Effector memory CD8-positive, alpha-beta T cell (primary cell): Measurements from ENCODE around the gene MAD1L1.

Experiments
- ATAC-seq: fragments of 150-1000 bp; cut with Tn5 transposase; replicated peaks from 2 replicates; pipeline ENCODE4 v1.10.0; 2021; ENCODE audit warnings: mild to moderate bottlenecking, moderate library complexity
- DNase-seq, 3 experiments: peaks; one replicate each; pipeline ENCODE4 v3.0.0; 2021
- H3K27ac Mint-ChIP-seq, 2 donors: one replicate each; pipeline ENCODE4 v1.8.0; 2022; ENCODE audit warnings: mild to moderate bottlenecking in 2 of 2, mixed read lengths in 2 of 2, moderate library complexity in 2 of 2
- H3K27me3 Mint-ChIP-seq, 2 donors: one replicate each; pipeline ENCODE4 v1.8.0; 2022; ENCODE audit warnings: mixed read lengths in 2 of 2
- H3K36me3 Mint-ChIP-seq: one replicate; pipeline ENCODE4 v1.8.0; 2022; ENCODE audit warnings: mild to moderate bottlenecking, moderate library complexity, mixed read lengths; ENCODE audit not compliant: insufficient read depth
- H3K4me1 Mint-ChIP-seq, 2 donors: one replicate each; pipeline ENCODE4 v1.8.0; 2022; ENCODE audit warnings: low read depth in 2 of 2, mixed read lengths in 2 of 2
- H3K4me3 Mint-ChIP-seq, 2 donors: one replicate each; pipeline ENCODE4 v1.8.0; 2022; ENCODE audit warnings: mild to moderate bottlenecking in 2 of 2, mixed read lengths in 2 of 2, moderate library complexity in 2 of 2
- H3K9me3 Mint-ChIP-seq, 2 donors: one replicate each; pipeline ENCODE4 v1.8.0; 2022; ENCODE audit warnings: mixed read lengths in 2 of 2

MAD1L1 gene

DNA sequence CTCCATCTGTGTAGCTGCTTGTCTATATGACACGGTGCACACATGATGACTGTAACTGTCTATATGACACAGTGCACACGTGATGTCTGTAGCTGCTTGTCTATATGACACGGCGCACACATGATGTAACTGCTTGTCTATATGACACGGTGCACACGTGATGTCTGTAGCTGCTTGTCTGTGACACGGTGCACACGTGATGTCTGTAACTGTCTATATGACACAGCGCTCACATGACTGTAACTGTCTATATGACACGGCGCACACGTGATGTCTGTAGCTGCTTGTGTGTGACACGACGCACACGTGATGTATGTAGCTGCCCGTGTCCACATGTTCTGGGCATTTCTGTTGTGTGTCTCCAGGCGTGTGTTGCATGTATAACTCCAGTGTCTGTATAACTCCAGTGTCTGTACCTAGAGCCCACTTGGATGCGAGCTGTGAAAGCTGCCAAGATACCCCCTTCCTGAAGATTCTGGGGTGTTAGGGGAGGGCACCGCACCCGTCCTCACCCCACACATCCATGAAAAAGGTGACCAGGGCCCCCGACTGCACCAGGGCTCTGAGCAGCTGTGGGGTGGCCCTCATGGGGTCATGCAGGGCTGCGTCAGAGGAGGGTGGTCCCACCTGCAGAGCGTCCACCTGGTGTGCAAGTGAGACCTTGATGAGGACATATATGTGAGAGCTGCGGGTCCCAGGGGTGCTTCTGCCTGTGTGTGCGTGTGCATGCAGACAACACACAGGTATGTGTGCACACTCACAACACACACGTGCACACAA is 424.7 kb downstream of the MAD1L1 start:
- Mint-ChIP-seq H3K36me3 (peaks cover 9% of the 10 kb centered on the region), H3K27ac (no peak overlapping the region)
- no peak for ATAC-seq

DNA sequence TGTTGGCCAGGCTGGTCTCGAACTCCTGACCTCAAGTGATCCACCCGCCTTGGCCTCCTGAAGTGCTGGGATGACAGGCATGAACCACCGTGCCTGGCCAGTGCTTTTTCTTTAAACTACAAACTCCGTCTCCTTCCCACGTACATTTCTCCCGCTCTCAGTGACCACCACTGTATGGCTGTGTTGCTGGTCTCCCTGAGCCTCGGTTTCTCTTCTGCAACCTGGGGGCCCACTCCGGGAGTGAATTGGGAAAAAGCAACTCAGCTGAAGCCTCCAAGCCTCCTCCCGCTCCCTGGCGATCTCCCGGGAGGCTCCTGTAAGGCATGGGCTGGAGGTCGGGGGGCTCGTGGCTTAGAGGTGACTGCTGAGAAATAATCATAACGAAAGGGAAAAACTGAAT is 426.4 kb downstream of the MAD1L1 start:
- H3K27ac Mint-ChIP-seq = no peak overlapping the region
- no peak for DNase-seq
- H3K9me3 Mint-ChIP-seq = no peaks in the 10 kb centered on the region
- peaks cover 0 to 28% of the 10 kb centered on the region in 2 donors for H3K27me3 Mint-ChIP-seq
- no peak for ATAC-seq
- no peak overlapping the region for H3K4me3 Mint-ChIP-seq
- H3K4me1 Mint-ChIP-seq = peaks cover 0 to 3% of the 10 kb centered on the region in 2 donors
- H3K36me3 Mint-ChIP-seq = peaks cover 9% of the 10 kb centered on the region

More for the DNA sequence above, 424.7 kb downstream of the MAD1L1 start:
- no peak for DNase-seq
- Mint-ChIP-seq H3K4me1 (no peaks in the 10 kb centered on the region), H3K4me3 (no peak overlapping the region), H3K27me3 (peaks cover 0 to 21% of the 10 kb centered on the region in 2 donors), H3K9me3 (no peaks in the 10 kb centered on the region)

DNA sequence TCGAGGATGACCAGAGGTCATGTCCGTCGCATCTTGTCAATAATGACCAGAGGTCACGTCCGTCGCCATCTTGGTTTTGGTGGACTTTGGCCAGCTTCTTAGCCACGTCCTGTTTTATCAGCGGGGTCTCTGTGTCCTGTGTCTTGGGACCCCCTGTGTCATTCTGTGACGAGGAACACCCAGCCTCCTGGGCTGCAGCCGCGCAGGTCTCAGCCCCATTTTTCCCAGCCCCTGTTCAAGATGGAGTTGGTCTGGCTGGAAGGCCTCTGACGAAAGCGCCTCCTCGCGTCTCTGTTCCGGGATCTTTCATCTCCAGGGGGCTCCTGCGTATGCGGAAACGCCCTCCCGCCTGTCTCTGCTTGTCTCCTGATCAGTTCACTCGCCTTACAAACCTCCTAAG is 428.4 kb downstream of the MAD1L1 start:
- DNase-seq (no peak), ATAC-seq (no peak)
- Mint-ChIP-seq H3K27me3 (peaks cover 0 to 28% of the 10 kb centered on the region in 2 donors), H3K9me3 (no peaks in the 10 kb centered on the region), H3K4me3 (no peak overlapping the region), H3K4me1 (peaks cover 0 to 3% of the 10 kb centered on the region in 2 donors), H3K27ac (no peak overlapping the region), H3K36me3 (peaks cover 9% of the 10 kb centered on the region)

DNA sequence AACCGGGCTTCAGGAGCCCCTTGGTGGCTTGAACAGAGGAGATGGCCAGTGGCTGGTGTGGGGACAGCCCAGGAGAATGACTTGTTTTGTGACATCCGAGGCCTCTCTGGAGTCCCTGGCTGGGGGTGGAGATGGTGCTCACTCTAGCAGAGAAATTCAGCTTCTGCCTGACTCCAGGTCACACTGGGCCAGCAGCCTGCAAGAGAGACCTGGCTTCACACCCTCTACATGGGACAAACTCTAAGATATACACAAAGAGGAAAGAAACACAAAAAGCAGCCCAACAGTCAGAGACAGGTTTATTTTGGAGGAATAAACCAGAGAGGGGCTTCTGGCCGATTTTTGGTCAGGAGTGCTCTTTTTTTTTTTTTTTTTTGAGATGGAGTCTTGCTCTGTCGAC is 429.8 kb downstream of the MAD1L1 start:
- peaks cover 0 to 28% of the 10 kb centered on the region in 2 donors for H3K27me3 Mint-ChIP-seq
- H3K27ac Mint-ChIP-seq = no peak overlapping the region
- DNase-seq (no peak), ATAC-seq (no peak)
- H3K4me1 Mint-ChIP-seq = peaks cover 0 to 3% of the 10 kb centered on the region in 2 donors
- H3K9me3 Mint-ChIP-seq = no peaks in the 10 kb centered on the region
- no peak overlapping the region for H3K4me3 Mint-ChIP-seq
- peaks cover 11% of the 10 kb centered on the region for H3K36me3 Mint-ChIP-seq

DNA sequence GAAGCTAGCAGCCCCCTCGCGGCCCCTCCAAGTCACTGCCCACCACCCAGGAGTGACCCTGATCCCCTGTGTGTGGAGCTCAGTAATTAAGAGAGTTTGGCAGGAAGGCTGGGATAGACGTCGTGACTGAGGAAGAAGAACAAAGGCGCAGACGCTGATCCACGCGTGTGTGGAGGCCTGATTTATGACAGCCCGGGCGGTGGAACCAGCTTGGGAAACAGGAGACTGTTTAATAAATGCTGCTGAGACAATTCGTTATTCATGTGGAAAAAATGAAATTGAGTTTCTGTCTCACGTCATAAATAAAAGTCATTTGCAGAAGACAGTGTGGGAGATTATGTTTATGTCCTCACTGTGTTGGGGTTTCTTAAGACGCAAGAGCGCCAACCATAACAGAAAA is 431.8 kb downstream of the MAD1L1 start:
- peaks cover 8 to 37% of the 10 kb centered on the region in 2 donors for H3K27me3 Mint-ChIP-seq
- DNase-seq (no peak), ATAC-seq (no peak)
- H3K27ac Mint-ChIP-seq = no peak overlapping the region
- H3K4me3 Mint-ChIP-seq = no peak overlapping the region
- peaks cover 0 to 3% of the 10 kb centered on the region in 2 donors for H3K4me1 Mint-ChIP-seq
- H3K36me3 Mint-ChIP-seq = peaks cover 4% of the 10 kb centered on the region
- H3K9me3 Mint-ChIP-seq = no peaks in the 10 kb centered on the region

DNA sequence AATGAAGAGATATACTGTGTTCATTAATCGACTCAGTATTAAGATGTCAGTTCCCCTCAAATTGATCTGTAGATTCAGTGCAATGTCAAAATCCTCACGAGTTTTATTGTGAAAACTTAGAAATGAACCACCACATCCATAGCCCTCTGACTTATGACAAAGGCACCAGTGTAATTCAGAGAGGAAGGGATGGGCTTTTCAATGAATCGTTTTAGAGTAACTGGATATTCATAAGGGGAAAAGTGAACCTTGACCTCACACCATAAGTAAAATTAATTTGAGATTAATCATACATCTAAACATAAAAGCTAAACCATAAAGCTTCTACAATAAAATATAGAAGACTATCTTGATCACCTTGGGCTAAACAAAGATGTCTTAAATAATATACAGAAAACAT is 434.6 kb downstream of the MAD1L1 start:
- Mint-ChIP-seq H3K4me3 (no peak overlapping the region), H3K27ac (no peak overlapping the region), H3K4me1 (peaks cover 0 to 3% of the 10 kb centered on the region in 2 donors), H3K36me3 (peaks cover 7% of the 10 kb centered on the region), H3K9me3 (peaks cover 6 to 16% of the 10 kb centered on the region in 2 donors), H3K27me3 (peaks cover 23 to 39% of the 10 kb centered on the region in 2 donors)
- no peak for ATAC-seq
- no peak for DNase-seq

DNA sequence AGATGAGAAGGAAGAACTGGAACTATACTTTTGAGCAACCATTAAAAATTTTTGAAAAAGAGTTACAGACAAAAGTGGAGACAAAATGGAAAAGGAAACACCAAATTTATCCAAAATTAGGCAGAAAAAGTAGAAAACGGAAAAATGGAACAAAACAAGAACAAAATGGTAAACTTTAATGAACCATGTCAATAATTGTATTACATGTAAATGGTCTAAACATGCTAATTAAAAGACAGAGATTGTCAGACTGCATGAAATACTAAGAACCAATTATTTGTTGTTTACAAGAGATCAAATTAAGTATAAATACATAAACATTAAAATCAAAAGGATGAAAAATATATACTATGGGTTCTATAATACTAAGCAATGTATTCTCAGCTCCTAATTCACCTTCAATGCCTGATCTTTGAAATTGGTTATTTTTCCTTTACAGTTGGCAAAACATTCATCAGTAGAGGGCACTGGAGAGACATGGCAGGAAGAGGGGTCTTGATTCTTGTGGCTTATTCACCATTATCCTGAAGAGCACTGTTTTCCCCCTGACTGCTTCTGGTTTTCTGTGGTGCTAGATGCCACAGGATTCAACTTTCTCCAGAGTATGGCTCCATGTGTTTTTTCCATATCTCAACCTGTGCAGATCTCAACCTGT is 437.7 kb downstream of the MAD1L1 start:
- Mint-ChIP-seq H3K27me3 (peaks cover 26 to 45% of the 10 kb centered on the region in 2 donors), H3K27ac (no peak overlapping the region), H3K36me3 (peaks cover 7% of the 10 kb centered on the region), H3K4me1 (no peaks in the 10 kb centered on the region), H3K9me3 (peaks cover 6 to 16% of the 10 kb centered on the region in 2 donors), H3K4me3 (no peak overlapping the region)
- ATAC-seq (no peak), DNase-seq (no peak)

DNA sequence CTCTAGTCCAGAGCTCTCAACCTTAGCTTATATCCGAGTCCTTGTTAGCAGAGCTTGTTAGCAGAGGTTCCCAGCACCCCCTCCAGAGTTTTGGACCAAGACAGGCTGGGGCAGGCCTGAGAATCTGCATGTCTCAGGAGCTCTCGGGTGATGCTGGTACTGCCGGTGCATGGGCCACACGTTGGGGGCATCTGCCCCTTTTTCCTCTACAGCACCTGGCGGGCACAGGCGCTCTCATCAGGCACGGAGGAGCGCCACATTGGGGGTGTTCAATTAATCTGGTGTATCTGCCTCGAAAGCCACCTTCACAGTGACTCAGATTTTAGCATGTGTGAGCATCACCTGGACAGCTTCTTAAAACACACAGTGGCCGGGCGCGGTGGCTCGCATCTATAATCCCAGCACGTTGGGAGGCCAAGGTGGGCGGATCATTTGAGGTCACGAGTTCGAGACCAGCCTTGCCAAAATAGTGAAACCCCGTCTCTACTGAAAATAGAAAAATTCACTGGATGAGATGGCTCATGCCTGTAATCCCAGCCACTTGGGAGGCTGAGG is 445.0 kb downstream of the MAD1L1 start:
- no peaks in the 10 kb centered on the region for H3K4me1 Mint-ChIP-seq
- ATAC-seq (no peak), DNase-seq (no peak)
- peaks cover 29 to 52% of the 10 kb centered on the region in 2 donors for H3K27me3 Mint-ChIP-seq
- peaks cover 5% of the 10 kb centered on the region for H3K36me3 Mint-ChIP-seq
- peaks cover 0 to 8% of the 10 kb centered on the region in 2 donors for H3K9me3 Mint-ChIP-seq
- H3K27ac Mint-ChIP-seq = no peak overlapping the region
- H3K4me3 Mint-ChIP-seq = no peak overlapping the region

DNA sequence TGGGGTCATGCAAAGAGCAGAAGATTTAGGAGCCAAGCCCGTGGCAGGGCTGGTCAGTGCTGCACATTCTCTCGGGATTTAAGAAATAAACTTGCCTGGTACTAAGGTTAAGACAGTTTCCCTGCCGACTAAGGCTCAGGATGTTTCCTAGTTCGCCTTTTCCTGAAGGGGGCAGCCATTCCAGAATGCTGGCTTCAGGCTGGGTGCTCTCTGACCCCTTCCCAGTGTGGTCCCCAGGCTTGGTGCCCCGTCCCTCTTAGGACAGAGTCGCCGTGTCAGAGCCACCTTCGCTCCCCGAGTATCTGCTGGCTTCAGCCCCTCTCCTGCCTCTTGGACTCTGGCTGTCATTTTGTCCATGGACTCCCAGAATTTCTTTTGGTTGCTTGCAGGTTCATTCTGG is 445.5 kb downstream of the MAD1L1 start:
- Mint-ChIP-seq H3K4me1 (no peaks in the 10 kb centered on the region), H3K4me3 (no peak overlapping the region), H3K27me3 (peaks cover 29 to 52% of the 10 kb centered on the region in 2 donors), H3K9me3 (peaks cover 0 to 8% of the 10 kb centered on the region in 2 donors), H3K27ac (no peak overlapping the region), H3K36me3 (peaks cover 5% of the 10 kb centered on the region)
- no peak for ATAC-seq
- DNase-seq = no peak

DNA sequence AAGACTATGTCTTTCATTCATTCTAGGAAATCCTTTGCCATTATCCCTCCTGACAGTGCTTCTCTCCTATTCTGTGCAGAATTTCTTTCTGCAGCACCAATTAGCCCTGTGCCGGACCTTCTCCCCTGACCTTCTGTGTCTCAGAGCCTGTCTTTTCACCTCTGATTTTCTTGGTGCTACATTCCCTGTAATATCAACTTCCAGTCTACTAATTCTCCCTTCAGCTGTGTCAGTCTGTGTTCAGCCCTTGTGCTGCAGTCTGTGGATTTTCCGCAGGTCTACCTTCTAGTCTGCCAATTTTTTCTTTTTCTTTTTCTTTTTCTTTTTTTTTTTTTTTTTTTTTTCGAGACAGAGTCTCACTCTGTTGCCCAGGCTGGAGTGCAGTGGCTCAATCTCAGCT is 446.9 kb downstream of the MAD1L1 start:
- Mint-ChIP-seq H3K9me3 (peaks cover 0 to 8% of the 10 kb centered on the region in 2 donors), H3K4me1 (no peaks in the 10 kb centered on the region), H3K27me3 (peaks cover 29 to 51% of the 10 kb centered on the region in 2 donors), H3K27ac (no peak overlapping the region), H3K4me3 (no peak overlapping the region), H3K36me3 (peaks cover 5% of the 10 kb centered on the region)
- DNase-seq (no peak), ATAC-seq (no peak)

DNA sequence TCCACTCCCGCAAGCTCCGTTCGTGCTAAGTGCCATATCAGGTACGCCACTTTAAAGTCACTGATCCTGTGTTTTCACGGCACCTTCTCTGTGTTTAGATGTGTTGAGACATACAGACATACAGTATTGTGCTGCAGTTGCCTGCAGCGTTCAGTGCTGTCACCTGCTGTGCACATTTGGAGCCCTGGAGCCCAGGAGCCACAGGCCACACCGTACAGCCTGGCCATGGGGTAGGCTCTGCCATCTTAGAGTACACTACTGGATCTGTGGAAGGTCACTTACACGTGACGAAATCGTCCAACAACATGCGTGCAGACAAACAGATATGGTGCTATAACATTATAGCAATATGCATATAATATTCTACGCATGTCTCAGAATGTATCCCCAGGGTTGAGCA is 451.4 kb downstream of the MAD1L1 start:
- no peaks in the 10 kb centered on the region for H3K4me1 Mint-ChIP-seq
- peaks cover 0 to 8% of the 10 kb centered on the region in 2 donors for H3K9me3 Mint-ChIP-seq
- DNase-seq (no peak), ATAC-seq (no peak)
- peaks cover 29 to 47% of the 10 kb centered on the region in 2 donors for H3K27me3 Mint-ChIP-seq
- H3K27ac Mint-ChIP-seq = no peak overlapping the region
- H3K4me3 Mint-ChIP-seq = no peak overlapping the region
- peaks cover 5% of the 10 kb centered on the region for H3K36me3 Mint-ChIP-seq

DNA sequence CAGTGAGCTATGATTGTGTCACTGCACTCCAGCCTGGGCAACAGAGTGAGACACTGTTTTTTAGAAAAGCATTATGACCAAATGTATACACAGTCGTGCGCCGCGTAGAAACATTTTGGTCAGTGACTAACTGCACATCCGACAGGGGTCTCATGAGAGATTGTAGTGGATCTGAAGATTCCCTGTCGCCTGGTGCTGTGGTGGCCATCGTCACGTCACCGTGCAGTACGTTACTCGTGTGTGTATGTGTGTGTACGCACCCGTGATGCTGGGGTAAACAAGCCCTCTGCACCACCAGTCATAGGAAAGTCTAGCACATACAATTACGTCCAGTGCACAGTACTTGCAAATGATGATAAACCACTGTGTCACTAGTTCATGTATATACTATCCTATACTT is 453.3 kb downstream of the MAD1L1 start:
- Mint-ChIP-seq H3K4me1 (no peaks in the 10 kb centered on the region), H3K27ac (no peak overlapping the region), H3K27me3 (peaks cover 14 to 35% of the 10 kb centered on the region in 2 donors), H3K36me3 (no peaks in the 10 kb centered on the region), H3K9me3 (no peaks in the 10 kb centered on the region), H3K4me3 (no peak overlapping the region)
- ATAC-seq (no peak), DNase-seq (no peak)

DNA sequence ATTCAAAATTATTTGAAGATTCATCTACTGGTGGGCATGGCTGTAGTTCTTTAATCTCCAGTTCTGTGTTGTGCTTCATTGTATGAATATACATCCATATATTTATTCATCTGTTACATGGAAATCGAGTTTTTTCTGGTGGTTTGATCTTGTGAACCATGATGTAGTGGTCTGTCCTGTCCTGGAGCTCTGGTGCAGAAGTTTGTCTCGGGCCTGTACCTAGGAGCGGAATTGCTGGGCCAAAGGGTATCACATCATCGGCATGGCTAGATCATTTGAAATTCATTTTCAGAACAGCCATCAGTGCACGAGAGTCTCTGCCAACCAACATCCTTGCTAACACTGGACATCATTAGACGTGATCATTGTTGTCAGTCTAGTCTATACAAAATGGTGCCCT is 455.6 kb downstream of the MAD1L1 start:
- Mint-ChIP-seq H3K9me3 (no peaks in the 10 kb centered on the region), H3K27me3 (peaks cover 14 to 39% of the 10 kb centered on the region in 2 donors), H3K4me3 (no peak overlapping the region), H3K4me1 (no peaks in the 10 kb centered on the region), H3K27ac (no peak overlapping the region), H3K36me3 (peaks cover 2% of the 10 kb centered on the region)
- DNase-seq (no peak), ATAC-seq (no peak)

DNA sequence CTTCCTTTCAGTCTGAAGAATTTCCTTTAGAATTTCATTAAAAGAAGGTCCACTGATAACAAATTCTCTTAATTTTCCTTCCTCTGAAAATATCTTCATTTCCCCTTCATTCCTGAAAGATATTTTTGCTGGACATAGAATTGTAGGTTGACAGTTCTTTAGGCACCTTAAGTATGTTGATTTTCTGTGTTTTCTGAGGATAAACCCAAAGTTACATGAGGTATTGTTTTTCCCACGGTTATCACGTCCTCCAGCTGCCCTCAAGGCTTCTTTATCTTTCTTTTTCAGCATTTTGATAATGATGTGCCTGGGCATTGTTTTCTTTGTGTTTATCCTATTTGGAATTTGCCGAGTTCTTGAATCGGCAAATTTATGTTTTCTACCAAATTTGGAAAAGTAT is 457.4 kb downstream of the MAD1L1 start:
- Mint-ChIP-seq H3K27me3 (peaks cover 14 to 38% of the 10 kb centered on the region in 2 donors), H3K9me3 (no peaks in the 10 kb centered on the region), H3K36me3 (peaks cover 2% of the 10 kb centered on the region), H3K4me3 (no peak overlapping the region), H3K27ac (no peak overlapping the region), H3K4me1 (no peaks in the 10 kb centered on the region)
- DNase-seq (no peak), ATAC-seq (no peak)
